Measurements from ENCODE around the gene TMEM9B.

Gene TMEM9B

GRCh38 chr11:9004183-9004926 lies 40.1 kb upstream of the TMEM9B start:
- no peak for TF ChIP-seq CTCF (conservative IDR thresholded peaks at IDR 0.05; ENCODE audit: control insufficient read depth, insufficient read depth, low read depth, low read length)
- peak overlapping the region; percentile 16 for H3K4me3 ChIP-seq (ENCODE audit: control insufficient read depth, low read depth, low read length)
- no peak for DNase-seq (ENCODE audit: low read depth)

GRCh38 chr11:9003573-9004182 lies 39.4 kb upstream of the TMEM9B start, which contains the start of gene NRIP3:
TSS of gene NRIP3 (minus strand) at chr11:9004001. CDS start at chr11:9003935, 66 bp downstream.
- peak; percentile 30 for DNase-seq (ENCODE audit: low read depth)
- peak within 1 kb of the TSS; percentile 35 for H3K4me3 ChIP-seq (ENCODE audit: control insufficient read depth, low read depth, low read length)
- TF ChIP-seq CTCF (conservative IDR thresholded peaks at IDR 0.05; ENCODE audit: control insufficient read depth, insufficient read depth, low read depth, low read length), result no peak

- DNase-seq (ENCODE audit: low read depth), result no peak
- H3K4me3 ChIP-seq (ENCODE audit: control insufficient read depth, low read depth, low read length), result peak overlapping the region; percentile 35
- TF ChIP-seq CTCF (conservative IDR thresholded peaks at IDR 0.05; ENCODE audit: control insufficient read depth, insufficient read depth, low read depth, low read length), result no peak
Measured at GRCh38 chr11:9002920-9003572, 38.8 kb upstream of the TMEM9B start.

GRCh38 chr11:9001736-9002135 lies 37.5 kb upstream of the TMEM9B start:
- no peak overlapping the region for H3K4me3 ChIP-seq (ENCODE audit: control insufficient read depth, low read depth, low read length)
- DNase-seq (ENCODE audit: low read depth), result peak; percentile 85
- TF ChIP-seq CTCF (conservative IDR thresholded peaks at IDR 0.05; ENCODE audit: control insufficient read depth, insufficient read depth, low read depth, low read length), result no peak

GRCh38 chr11:8998017-8998416 lies 33.8 kb upstream of the TMEM9B start:
- TF ChIP-seq CTCF (conservative IDR thresholded peaks at IDR 0.05; ENCODE audit: control insufficient read depth, insufficient read depth, low read depth, low read length), result no peak
- no peak for DNase-seq (ENCODE audit: low read depth)
- H3K4me3 ChIP-seq (ENCODE audit: control insufficient read depth, low read depth, low read length), result no peak overlapping the region

GRCh38 chr11:8997451-8997850 lies 33.2 kb upstream of the TMEM9B start:
- TF ChIP-seq CTCF (conservative IDR thresholded peaks at IDR 0.05; ENCODE audit: control insufficient read depth, insufficient read depth, low read depth, low read length), result no peak
- DNase-seq (ENCODE audit: low read depth), result no peak

More at GRCh38 chr11:8997451-8997850, 33.2 kb upstream of the TMEM9B start:
- H3K4me3 ChIP-seq (ENCODE audit: control insufficient read depth, low read depth, low read length), result no peak overlapping the region
